ENCODE data around the gene C19orf25. TPM values are rescaled to one million over a fixed set of nuclear protein-coding genes. Genes with fewer than 3 reads are reported as not detected.

The C19orf25 gene
- total RNA-seq (2022; extraction: Qiagen RNA extraction) = 10.4 to 18.8 TPM (median 16.6 TPM) in 5 replicates

GRCh38 chr19:1478934-1479707 lies at the start of gene C19orf25:
Gene C19orf25 (minus strand): TSS chr19:1479215. CDS start chr19:1478903, 312 bp downstream.

GRCh38 chr19:1523412-1524286 lies 44.6 kb upstream of the C19orf25 start, which contains the start of gene PLK5:
Gene PLK5 (plus strand): TSS chr19:1524077. CDS start chr19:1526997, 2,920 bp downstream.

GRCh38 chr19:1512671-1513498 lies 33.9 kb upstream of the C19orf25 start, which contains the start of gene ADAMTSL5:
Gene ADAMTSL5 (minus strand): TSS chr19:1513019. CDS start chr19:1510943, 2,076 bp downstream.

GRCh38 chr19:1491114-1491848 lies 12.3 kb upstream of the C19orf25 start, which contains the start of gene REEP6:
Gene REEP6 (plus strand): TSS chr19:1491181. CDS start chr19:1491270, 89 bp downstream.

GRCh38 chr19:1490311-1491113 lies 11.5 kb upstream of the C19orf25 start, which contains the start of gene PCSK4:
Gene PCSK4 (minus strand): TSS chr19:1490350. CDS start chr19:1490346, 4 bp downstream.

GRCh38 chr19:1449467-1450442 lies 29.3 kb downstream of the C19orf25 start, which contains the start of gene APC2:
Gene APC2 (plus strand): TSS chr19:1450121. CDS start chr19:1453002, 2,881 bp downstream.

GRCh38 chr19:1438035-1438932 lies 40.7 kb downstream of the C19orf25 start, which contains the start of gene RPS15:
Gene RPS15 (plus strand): TSS chr19:1438396. CDS start chr19:1438426, 30 bp downstream.

Other genes with a start within 250 kb of the C19orf25 start
- 2.9 to 4.1 TPM (median 4.0 TPM) in 5 replicates for gene CBARP, start 241.2 kb downstream of the C19orf25 start, total RNA-seq (2022; extraction: Qiagen RNA extraction)
- gene ATP5F1D, start 237.5 kb downstream of the C19orf25 start, total RNA-seq (2022; extraction: Qiagen RNA extraction) = 73.6 to 182 TPM (median 168 TPM) in 5 replicates
- 48.0 to 55.8 TPM (median 51.1 TPM) in 5 replicates for gene MIDN, start 230.6 kb downstream of the C19orf25 start, total RNA-seq (2022; extraction: Qiagen RNA extraction)
- 90.9 to 225 TPM (median 100 TPM) in 5 replicates for gene CIRBP, start 209.9 kb downstream of the C19orf25 start, total RNA-seq (2022; extraction: Qiagen RNA extraction)
- 44.2 to 95.1 TPM (median 77.5 TPM) in 5 replicates for gene FAM174C, start 203.7 kb downstream of the C19orf25 start, total RNA-seq (2022; extraction: Qiagen RNA extraction)
- 1.0 to 2.3 TPM (median 2.0 TPM) in 5 replicates for gene EFNA2, start 193.3 kb downstream of the C19orf25 start, total RNA-seq (2022; extraction: Qiagen RNA extraction)
- 67.0 to 76.3 TPM (median 74.3 TPM) in 5 replicates for gene NDUFS7, start 95.3 kb downstream of the C19orf25 start, total RNA-seq (2022; extraction: Qiagen RNA extraction)
- 26.9 to 45.6 TPM (median 41.2 TPM) in 5 replicates for gene GAMT, start 77.7 kb downstream of the C19orf25 start, total RNA-seq (2022; extraction: Qiagen RNA extraction)
- gene DAZAP1, start 71.6 kb downstream of the C19orf25 start, total RNA-seq (2022; extraction: Qiagen RNA extraction) = 81.0 to 103 TPM (median 96.2 TPM) in 5 replicates
- gene RPS15, start 40.8 kb downstream of the C19orf25 start, total RNA-seq (2022; extraction: Qiagen RNA extraction) = 1,250 to 2,075 TPM (median 1,916 TPM) in 5 replicates
- gene APC2, start 29.1 kb downstream of the C19orf25 start, total RNA-seq (2022; extraction: Qiagen RNA extraction) = 0.78 to 2.5 TPM (median 1.7 TPM) in 5 replicates
- gene PCSK4, start 11.1 kb upstream of the C19orf25 start, total RNA-seq (2022; extraction: Qiagen RNA extraction) = 0.64 to 1.0 TPM (median 0.85 TPM) in 5 replicates
- gene REEP6, start 12.0 kb upstream of the C19orf25 start, total RNA-seq (2022; extraction: Qiagen RNA extraction) = 3.9 to 6.6 TPM (median 4.9 TPM) in 5 replicates
- 3.4 to 4.2 TPM (median 3.5 TPM) in 5 replicates for gene ADAMTSL5, start 33.8 kb upstream of the C19orf25 start, total RNA-seq (2022; extraction: Qiagen RNA extraction)
- gene PLK5, start 44.9 kb upstream of the C19orf25 start, total RNA-seq (2022; extraction: Qiagen RNA extraction) = not detected in 5 replicates
- gene MEX3D, start 89.1 kb upstream of the C19orf25 start, total RNA-seq (2022; extraction: Qiagen RNA extraction) = 6.5 to 11.6 TPM (median 10.8 TPM) in 5 replicates
- 37.1 to 49.0 TPM (median 46.7 TPM) in 5 replicates for gene MBD3, start 113.7 kb upstream of the C19orf25 start, total RNA-seq (2022; extraction: Qiagen RNA extraction)
- 68.4 to 207 TPM (median 177 TPM) in 5 replicates for gene UQCR11, start 126.2 kb upstream of the C19orf25 start, total RNA-seq (2022; extraction: Qiagen RNA extraction)
- 56.3 to 67.3 TPM (median 66.2 TPM) in 5 replicates for gene TCF3, start 173.4 kb upstream of the C19orf25 start, total RNA-seq (2022; extraction: Qiagen RNA extraction)

All from A549 treated with Hydrocortisone at 1 μM for 4 hours (cell line).